ENCODE measurements around the gene ELP1. TPM values are rescaled to one million over a fixed set of nuclear protein-coding genes. Genes with fewer than 3 reads are reported as not detected.
A peak's percentile ranks its signal among the peaks of the same experiment; 100 is the strongest.

The ELP1 gene
- total RNA-seq, 4 donors from 2014 or later: 9.4 to 24.3 (median 13.5) TPM

DNA sequence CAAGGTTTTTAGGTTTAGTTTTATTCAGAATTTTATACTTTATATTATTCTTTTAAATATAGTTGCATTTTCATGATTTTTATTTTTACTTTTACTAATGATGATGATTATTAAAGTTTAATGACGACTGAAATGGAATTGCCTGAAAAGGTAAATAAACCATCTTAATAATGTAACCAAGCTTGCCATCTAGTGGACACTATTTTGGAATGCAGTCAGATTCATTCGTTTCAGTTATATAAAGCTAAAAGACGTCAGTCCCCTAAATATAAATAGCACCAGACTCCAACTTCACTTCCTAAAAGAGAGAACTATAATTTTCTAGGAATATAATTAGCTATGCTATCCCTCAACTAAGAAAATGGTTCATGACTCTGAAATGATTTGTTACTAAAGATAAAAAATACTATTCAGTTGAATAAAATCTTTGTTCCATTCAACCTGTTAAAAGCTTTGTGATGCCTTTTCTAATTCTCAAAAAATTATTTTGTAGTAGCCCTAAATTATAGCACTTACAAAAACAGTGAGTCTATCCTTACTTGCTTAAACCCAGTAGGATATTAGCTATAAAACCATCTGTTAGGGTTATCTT lies 20.2 kb upstream of the ELP1 start:
- Histone ChIP-seq H3K27ac (peak overlapping the region; percentile 11 to 52 (median 24)), H3K36me3 (no peaks in the 10 kb centered on the region), H3K4me3 (no peak overlapping the region), H3K9me3 (no peaks in the 10 kb centered on the region), H3K27me3 (no peaks in the 10 kb centered on the region), H3K4me1 (peaks cover 0 to 7% of the 10 kb centered on the region in 2 donors)
- intact Hi-C loops (cut with DNase I; ENCODE audit: low total_unique reads): no loop called here
- ATAC-seq: peak in 1 of 2 donors; percentile 53
- DNase-seq: no peak
- TF ChIP-seq, protein P1, sequence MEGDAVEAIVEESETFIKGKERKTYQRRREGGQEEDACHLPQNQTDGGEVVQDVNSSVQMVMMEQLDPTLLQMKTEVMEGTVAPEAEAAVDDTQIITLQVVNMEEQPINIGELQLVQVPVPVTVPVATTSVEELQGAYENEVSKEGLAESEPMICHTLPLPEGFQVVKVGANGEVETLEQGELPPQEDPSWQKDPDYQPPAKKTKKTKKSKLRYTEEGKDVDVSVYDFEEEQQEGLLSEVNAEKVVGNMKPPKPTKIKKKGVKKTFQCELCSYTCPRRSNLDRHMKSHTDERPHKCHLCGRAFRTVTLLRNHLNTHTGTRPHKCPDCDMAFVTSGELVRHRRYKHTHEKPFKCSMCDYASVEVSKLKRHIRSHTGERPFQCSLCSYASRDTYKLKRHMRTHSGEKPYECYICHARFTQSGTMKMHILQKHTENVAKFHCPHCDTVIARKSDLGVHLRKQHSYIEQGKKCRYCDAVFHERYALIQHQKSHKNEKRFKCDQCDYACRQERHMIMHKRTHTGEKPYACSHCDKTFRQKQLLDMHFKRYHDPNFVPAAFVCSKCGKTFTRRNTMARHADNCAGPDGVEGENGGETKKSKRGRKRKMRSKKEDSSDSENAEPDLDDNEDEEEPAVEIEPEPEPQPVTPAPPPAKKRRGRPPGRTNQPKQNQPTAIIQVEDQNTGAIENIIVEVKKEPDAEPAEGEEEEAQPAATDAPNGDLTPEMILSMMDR (IDR thresholded peaks at IDR 0.05 in 4 of 5, conservative IDR thresholded peaks at IDR 0.05 in 1 of 5): peak; percentile 31 to 57 (median 51)
- no peak for TF ChIP-seq POLR2A (IDR thresholded peaks at IDR 0.05)
- in situ Hi-C loops (cut with MboI; ENCODE audit: low sequenced_read_pairs in 4 of 4): loop anchor here in 1 of 4 donors (25.0 kb wide), 1 partner anchor 92 kb away; the partner anchor contains the start of genes ACTL7A and ACTL7B

DNA sequence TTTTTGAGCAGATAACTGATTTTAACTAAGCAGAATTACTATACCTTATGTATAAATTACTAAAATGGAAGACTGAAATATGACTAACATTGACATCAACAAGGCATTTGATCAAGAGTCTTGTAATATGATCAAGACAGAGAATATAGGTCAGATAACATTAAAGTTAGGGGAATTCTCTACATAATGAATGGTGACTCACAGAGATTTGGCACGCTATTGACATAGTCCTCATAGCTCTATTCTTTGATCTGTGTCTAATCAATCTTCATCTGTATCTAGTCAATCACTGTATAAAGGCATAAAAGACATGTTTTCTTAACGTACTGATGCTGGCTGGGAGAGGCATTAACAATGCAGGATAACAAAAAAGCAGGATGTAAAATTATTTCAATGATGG lies 17.7 kb upstream of the ELP1 start:
- H3K9me3 ChIP-seq: no peaks in the 10 kb centered on the region
- no peak overlapping the region for H3K4me3 ChIP-seq
- no peak for ATAC-seq
- TF ChIP-seq POLR2A (IDR thresholded peaks at IDR 0.05): no peak
- TF ChIP-seq, protein P1 (IDR thresholded peaks at IDR 0.05 in 4 of 5, conservative IDR thresholded peaks at IDR 0.05 in 1 of 5): no peak
- no peaks in the 10 kb centered on the region for H3K27me3 ChIP-seq
- H3K4me1 ChIP-seq: peaks cover 0 to 7% of the 10 kb centered on the region in 2 donors
- H3K27ac ChIP-seq: no peak overlapping the region
- no peak for DNase-seq
- H3K36me3 ChIP-seq: peaks cover 0 to 6% of the 10 kb centered on the region in 2 donors
- in situ Hi-C loops (cut with MboI; ENCODE audit: low sequenced_read_pairs in 4 of 4): loop anchor here in 1 of 4 donors (25.0 kb wide), 1 partner anchor 89 kb away; the partner anchor contains the start of genes ACTL7A and ACTL7B
- intact Hi-C loops (cut with DNase I; ENCODE audit: low total_unique reads): no loop called here

DNA sequence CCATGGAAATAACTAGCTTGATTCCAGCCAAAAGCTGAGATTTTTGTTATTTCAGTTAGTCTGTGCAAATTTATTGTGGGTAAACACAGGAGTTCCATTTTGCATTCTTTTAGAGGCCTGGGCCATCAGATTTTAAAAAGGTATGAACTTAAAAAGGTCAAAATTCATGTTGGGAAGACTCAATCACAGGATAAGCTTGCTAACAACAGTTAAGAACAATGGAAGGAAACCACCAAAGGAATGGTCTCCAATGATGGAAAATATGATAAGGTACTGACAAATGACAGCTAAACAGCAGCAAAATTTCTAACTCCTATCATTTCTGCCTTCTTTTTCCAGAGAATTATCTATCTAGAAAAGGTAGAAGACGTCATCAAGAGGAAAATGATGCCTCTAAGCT lies 16.2 kb upstream of the ELP1 start:
- peaks cover 0 to 6% of the 10 kb centered on the region in 2 donors for H3K36me3 ChIP-seq
- no peak overlapping the region for H3K27ac ChIP-seq
- DNase-seq: no peak
- no peak overlapping the region for H3K4me3 ChIP-seq
- ATAC-seq: no peak
- no peaks in the 10 kb centered on the region for H3K9me3 ChIP-seq
- no peak for TF ChIP-seq POLR2A (IDR thresholded peaks at IDR 0.05)
- TF ChIP-seq, protein P1 (IDR thresholded peaks at IDR 0.05 in 4 of 5, conservative IDR thresholded peaks at IDR 0.05 in 1 of 5): no peak
- no peaks in the 10 kb centered on the region for H3K27me3 ChIP-seq
- peaks cover 0 to 7% of the 10 kb centered on the region in 2 donors for H3K4me1 ChIP-seq
- intact Hi-C loops (cut with DNase I; ENCODE audit: low total_unique reads) (no loop called here), in situ Hi-C loops (cut with MboI; ENCODE audit: low sequenced_read_pairs in 4 of 4) (loop anchor here in 1 of 4 donors (25.0 kb wide), 1 partner anchor 88 kb away; the partner anchor contains the start of genes ACTL7A and ACTL7B)

- DNase-seq (no peak), ATAC-seq (no peak)
- H3K9me3 ChIP-seq: no peaks in the 10 kb centered on the region
- in situ Hi-C loops (cut with MboI; ENCODE audit: low sequenced_read_pairs in 4 of 4): no loop called here
- TF ChIP-seq, protein P1 (IDR thresholded peaks at IDR 0.05 in 4 of 5, conservative IDR thresholded peaks at IDR 0.05 in 1 of 5): no peak
- TF ChIP-seq POLR2A (IDR thresholded peaks at IDR 0.05): no peak
- H3K27ac ChIP-seq: no peak overlapping the region
- intact Hi-C loops (cut with DNase I; ENCODE audit: low total_unique reads): no loop called here
- peaks cover 3 to 7% of the 10 kb centered on the region in 2 donors for H3K4me1 ChIP-seq
- peaks cover 0 to 37% of the 10 kb centered on the region in 2 donors for H3K36me3 ChIP-seq
- no peaks in the 10 kb centered on the region for H3K27me3 ChIP-seq
- H3K4me3 ChIP-seq: no peak overlapping the region
Observed at GRCh38 chr9:108939975-108940374, 6.1 kb upstream of the ELP1 start.

Data from gastrocnemius medialis (tissue), 4 donors.